ENCODE data around the gene ATXN1.

ATXN1 gene

DNA sequence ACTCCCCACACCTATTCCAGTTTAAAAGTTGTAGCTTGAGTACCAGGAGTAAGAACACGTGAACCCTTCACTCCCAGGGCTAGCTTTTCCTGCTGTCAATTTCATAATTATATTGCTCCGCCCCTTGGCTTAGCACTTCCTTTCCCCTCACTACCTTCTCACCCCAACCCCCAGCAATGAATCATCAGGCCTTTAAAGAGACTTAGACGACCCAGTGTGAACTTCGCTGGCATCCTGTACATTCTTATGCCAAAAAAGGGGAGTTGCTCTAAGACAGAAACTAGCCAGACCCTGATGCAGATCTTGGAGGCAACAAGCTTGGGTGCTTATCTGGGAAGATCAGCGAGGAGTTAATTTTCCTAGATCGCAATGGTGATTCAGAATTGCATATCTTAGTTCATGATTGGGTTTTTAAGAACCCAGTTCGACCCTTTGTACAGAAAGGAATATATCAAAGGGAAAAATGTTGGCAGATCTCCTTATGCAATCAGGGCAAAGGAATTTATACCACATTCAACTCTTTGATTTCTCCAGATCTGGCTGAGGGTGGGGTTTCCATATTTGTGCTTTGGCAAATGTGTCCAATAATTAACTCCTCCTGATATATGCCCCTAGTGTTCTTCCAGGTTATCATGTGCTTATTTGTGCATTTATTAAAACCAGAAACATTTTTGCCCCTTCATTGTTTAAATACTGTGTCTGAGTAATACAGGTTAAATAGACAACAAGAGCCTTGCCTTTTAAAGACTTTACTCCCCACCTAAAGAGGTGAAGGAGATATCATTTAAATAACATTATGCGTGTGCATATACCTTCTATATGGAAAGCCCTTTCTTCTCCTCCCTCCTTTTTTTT lies 8.1 kb upstream of the ATXN1 start:
- CTCF ChIA-PET, result interaction anchor here (0.8 to 1.9 kb wide), 3 partner anchors 12 to 452 kb away, joined by 3 to 7 read pairs (median 4); no protein-coding TSS in a partner anchor
- no peak for TF ChIP-seq FOXA1 (IDR thresholded peaks at IDR 0.05)
- peak; percentile 55; the same call in 1 of the 2 replicates for TF ChIP-seq PKNOX1 (IDR thresholded peaks at IDR 0.05)
- no peak for TF ChIP-seq HDGF (IDR thresholded peaks at IDR 0.05; ENCODE audit: borderline replicate concordance)
- POLR2A ChIA-PET, result interaction anchor here (0.9 to 1.1 kb wide), 2 partner anchors 34 to 254 kb away, joined by 3 read pairs; no protein-coding TSS in a partner anchor
- DNase-seq (ENCODE audit: extremely low spot score), result no peak

GRCh38 chr6:16768477-16768830 lies 7.2 kb upstream of the ATXN1 start:
- ChIA-PET POLR2A (interaction anchor here (0.9 to 1.1 kb wide), 2 partner anchors 35 to 254 kb away, joined by 3 read pairs; no protein-coding TSS in a partner anchor), CTCF (interaction anchor here (0.8 to 1.9 kb wide), 3 partner anchors 14 to 452 kb away, joined by 3 to 7 read pairs (median 4); no protein-coding TSS in a partner anchor)
- TF ChIP-seq LEF1 (IDR thresholded peaks at IDR 0.05; ENCODE audit: borderline replicate concordance), result no peak
- peak; percentile 11; the same call in 1 of the 2 replicates for TF ChIP-seq PKNOX1 (IDR thresholded peaks at IDR 0.05)
- TF ChIP-seq FOXM1 (IDR thresholded peaks at IDR 0.05; ENCODE audit: borderline replicate concordance), result no peak
- TF ChIP-seq ZNF384 (IDR thresholded peaks at IDR 0.05), result no peak
- no peak for DNase-seq (ENCODE audit: extremely low spot score)

DNA sequence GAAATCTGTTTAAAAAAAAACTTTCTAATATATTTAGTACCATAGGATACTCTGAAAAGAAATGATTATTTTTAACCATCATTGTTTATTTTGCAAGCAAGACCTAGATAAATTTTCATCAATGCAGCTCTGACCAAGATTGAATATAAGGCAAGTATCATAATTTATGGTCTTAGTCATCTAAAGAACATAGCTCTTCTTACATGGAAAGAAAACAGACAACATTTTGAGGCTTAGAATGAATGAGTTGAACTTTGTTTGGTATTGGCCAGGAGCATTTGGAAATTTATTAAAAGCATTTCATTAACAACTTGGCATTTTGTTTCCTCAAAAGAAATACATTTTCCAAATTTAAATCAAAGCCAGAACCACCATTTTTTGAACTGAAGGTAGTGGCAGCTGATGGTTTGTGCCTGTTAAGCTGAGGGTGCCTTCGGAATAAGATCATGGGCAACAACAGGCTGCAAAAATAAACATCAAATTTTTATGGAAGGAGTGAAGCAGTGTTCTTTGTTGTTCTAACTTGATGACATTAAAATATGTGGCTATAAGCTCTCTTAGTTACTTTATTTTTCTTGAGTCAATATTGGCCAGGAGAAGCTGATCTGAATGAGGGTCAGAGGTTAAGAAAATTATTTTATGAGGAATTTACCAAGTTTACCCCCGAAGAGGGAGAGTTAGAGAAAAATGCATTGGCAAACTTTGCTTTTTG lies 6.7 kb upstream of the ATXN1 start:
- CTCF ChIA-PET, result interaction anchor here (0.8 to 1.9 kb wide), 3 partner anchors 14 to 451 kb away, joined by 3 to 7 read pairs (median 4); no protein-coding TSS in a partner anchor
- TF ChIP-seq FOXK2 (IDR thresholded peaks at IDR 0.05) (no peak), HDGF (IDR thresholded peaks at IDR 0.05; ENCODE audit: borderline replicate concordance) (no peak), PKNOX1 (IDR thresholded peaks at IDR 0.05) (no peak), SUZ12 (IDR thresholded peaks at IDR 0.05) (no peak), LEF1 (IDR thresholded peaks at IDR 0.05; ENCODE audit: borderline replicate concordance) (no peak), FOXA1 (IDR thresholded peaks at IDR 0.05) (peak; percentile 66; the same call in 1 of the 2 replicates)
- POLR2A ChIA-PET, result no interaction called here

DNA sequence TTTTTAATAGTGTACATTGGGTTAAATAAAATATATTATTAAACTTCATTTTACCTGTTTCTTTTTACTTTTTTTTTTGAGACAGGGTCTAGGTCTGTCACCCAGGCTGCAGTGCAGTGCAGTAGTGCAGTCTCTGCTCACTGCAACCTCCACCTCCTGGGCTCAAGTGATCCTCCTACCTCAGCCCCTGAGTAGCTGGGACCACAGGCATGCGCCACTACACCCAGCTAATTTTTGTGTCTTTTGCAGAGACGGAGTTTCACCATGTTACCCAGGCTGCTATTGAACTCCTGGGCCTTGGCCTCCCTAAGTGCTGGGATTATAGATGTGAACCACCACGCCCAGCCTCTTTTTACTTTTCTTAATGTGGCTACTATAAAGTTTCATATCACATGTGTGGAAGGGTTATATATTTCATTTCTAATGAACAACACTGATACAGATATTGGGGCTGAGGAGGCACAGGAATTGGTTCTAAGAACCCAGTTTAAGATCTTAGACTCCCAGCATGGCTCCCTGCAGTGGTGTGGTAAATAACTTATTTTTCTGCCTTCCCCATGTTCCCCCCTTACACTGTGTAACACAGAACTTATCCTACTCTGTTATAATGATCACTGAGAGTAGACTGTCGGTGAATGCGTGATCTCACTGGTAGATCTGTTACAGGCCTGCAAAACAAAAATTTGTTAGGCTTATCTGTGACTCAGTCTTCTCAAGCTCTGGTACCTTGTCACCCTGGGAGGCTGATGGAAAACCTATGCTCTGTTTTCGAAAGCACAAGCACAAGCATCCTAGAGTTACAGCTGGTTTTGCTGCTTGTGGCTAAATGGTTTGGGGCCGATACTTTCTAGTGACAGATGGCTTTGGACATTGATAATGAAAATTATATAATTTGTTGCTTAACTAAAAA lies 5.8 kb upstream of the ATXN1 start:
- TF ChIP-seq FOXK2 (IDR thresholded peaks at IDR 0.05), result no peak
- TF ChIP-seq FOXA1 (IDR thresholded peaks at IDR 0.05), result no peak
- TF ChIP-seq NFRKB (IDR thresholded peaks at IDR 0.05), result no peak
- TF ChIP-seq PKNOX1 (IDR thresholded peaks at IDR 0.05), result no peak
- no peak for TF ChIP-seq SUZ12 (IDR thresholded peaks at IDR 0.05)
- no peak for TF ChIP-seq L3MBTL2 (conservative IDR thresholded peaks at IDR 0.05)
- TF ChIP-seq LEF1 (IDR thresholded peaks at IDR 0.05; ENCODE audit: borderline replicate concordance), result no peak
- POLR2A ChIA-PET, result no interaction called here
- no peak for DNase-seq (ENCODE audit: extremely low spot score)
- CTCF ChIA-PET, result interaction anchor here (1.9 kb wide), 1 partner anchor 198 kb away, joined by 4 read pairs; no protein-coding TSS in a partner anchor

More for the DNA sequence above, 6.7 kb upstream of the ATXN1 start:
- DNase-seq (ENCODE audit: extremely low spot score), result no peak

DNA sequence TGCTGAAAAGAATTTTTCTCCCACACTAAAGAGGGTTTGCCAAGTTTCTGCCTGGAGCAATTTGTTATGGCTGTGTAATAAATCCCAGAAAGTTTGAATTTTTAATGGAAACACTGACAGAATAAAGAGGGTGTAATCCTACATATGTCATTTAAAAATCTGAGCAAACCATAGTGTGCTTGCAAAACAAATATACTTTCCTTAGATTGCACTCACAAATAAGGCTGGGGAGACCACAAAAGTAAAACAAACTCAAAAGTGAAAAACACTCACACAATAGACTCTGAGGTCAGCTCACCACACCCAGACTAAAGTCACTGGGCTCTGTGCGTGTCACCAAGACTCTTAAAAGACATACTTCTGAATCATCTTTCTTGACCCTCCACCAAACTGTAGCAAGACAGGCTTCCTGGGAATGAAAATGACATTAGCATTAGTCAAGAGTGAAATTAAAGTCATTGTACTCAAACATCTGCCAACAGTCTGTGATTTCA lies 4.8 kb upstream of the ATXN1 start:
- POLR2A ChIA-PET, result no interaction called here
- TF ChIP-seq PKNOX1 (IDR thresholded peaks at IDR 0.05) (peak; percentile 78), ZNF384 (IDR thresholded peaks at IDR 0.05) (no peak), ARNT (IDR thresholded peaks at IDR 0.05) (peak; percentile 29; the same call in 1 of the 2 replicates)
- no peak for DNase-seq (ENCODE audit: extremely low spot score)
- CTCF ChIA-PET, result interaction anchor here (0.8 kb wide), 1 partner anchor 320 kb away, joined by 3 read pairs; no protein-coding TSS in a partner anchor

Data from HEK293T (cell line).